22Rv1 (cell line): ENCODE data around the gene LCN12.

Experiments
- H3K27ac ChIP-seq: fragments of 450-650 bp; 2 replicates; pipeline ENCODE4 v1.5.1; 2017
- CTCF ChIP-seq: fragments of 450-650 bp; IDR thresholded peaks from 2 replicates; pipeline ENCODE4 v1.5.1; 2017; ENCODE audit warnings: mild to moderate bottlenecking
- ZFX ChIP-seq: fragments of 450-650 bp; IDR thresholded peaks from 2 replicates; pipeline ENCODE4 v1.6.1; 2017; ENCODE audit warnings: antibody characterized with exemption, borderline replicate concordance

LCN12 gene

GRCh38 chr9:136996361-136997292 lies 44.6 kb downstream of the LCN12 start, which contains the start of gene CLIC3:
CLIC3 (minus strand) TSS chr9:136996568; CDS start chr9:136996543, 25 bp downstream.
- H3K27ac ChIP-seq: peak within 1 kb of the TSS; percentile 82
- TF ChIP-seq CTCF (no peak), ZFX (no peak)

GRCh38 chr9:136997371-136997770 lies 45.3 kb downstream of the LCN12 start:
- peak overlapping the region; percentile 82 for H3K27ac ChIP-seq
- TF ChIP-seq ZFX (no peak), CTCF (no peak)

- H3K27ac ChIP-seq: peak overlapping the region; percentile 82; the same call in 1 of the 2 replicates
- TF ChIP-seq ZFX (no peak), CTCF (no peak)
Observed at GRCh38 chr9:136997830-136998234, 45.8 kb downstream of the LCN12 start.

GRCh38 chr9:137000177-137000930 lies 48.3 kb downstream of the LCN12 start:
- no peak overlapping the region for H3K27ac ChIP-seq

GRCh38 chr9:137001857-137002645 lies 50.0 kb downstream of the LCN12 start:
- TF ChIP-seq ZFX: no peak
- no peak for TF ChIP-seq CTCF
- no peak overlapping the region for H3K27ac ChIP-seq

More at GRCh38 chr9:137000177-137000930, 48.3 kb downstream of the LCN12 start:
- TF ChIP-seq ZFX: no peak
- no peak for TF ChIP-seq CTCF

- TF ChIP-seq CTCF: no peak
- TF ChIP-seq ZFX: no peak
- H3K27ac ChIP-seq: no peak overlapping the region
Observed at GRCh38 chr9:137002646-137003041, 50.6 kb downstream of the LCN12 start.
